ENCODE data around the gene TINAGL1. TPM values are rescaled to one million over a fixed set of nuclear protein-coding genes. Genes with fewer than 3 reads are reported as not detected.

Gene TINAGL1
- total RNA-seq, 6 donors from 2014 or later: 71.3 to 191 (median 120) TPM

DNA sequence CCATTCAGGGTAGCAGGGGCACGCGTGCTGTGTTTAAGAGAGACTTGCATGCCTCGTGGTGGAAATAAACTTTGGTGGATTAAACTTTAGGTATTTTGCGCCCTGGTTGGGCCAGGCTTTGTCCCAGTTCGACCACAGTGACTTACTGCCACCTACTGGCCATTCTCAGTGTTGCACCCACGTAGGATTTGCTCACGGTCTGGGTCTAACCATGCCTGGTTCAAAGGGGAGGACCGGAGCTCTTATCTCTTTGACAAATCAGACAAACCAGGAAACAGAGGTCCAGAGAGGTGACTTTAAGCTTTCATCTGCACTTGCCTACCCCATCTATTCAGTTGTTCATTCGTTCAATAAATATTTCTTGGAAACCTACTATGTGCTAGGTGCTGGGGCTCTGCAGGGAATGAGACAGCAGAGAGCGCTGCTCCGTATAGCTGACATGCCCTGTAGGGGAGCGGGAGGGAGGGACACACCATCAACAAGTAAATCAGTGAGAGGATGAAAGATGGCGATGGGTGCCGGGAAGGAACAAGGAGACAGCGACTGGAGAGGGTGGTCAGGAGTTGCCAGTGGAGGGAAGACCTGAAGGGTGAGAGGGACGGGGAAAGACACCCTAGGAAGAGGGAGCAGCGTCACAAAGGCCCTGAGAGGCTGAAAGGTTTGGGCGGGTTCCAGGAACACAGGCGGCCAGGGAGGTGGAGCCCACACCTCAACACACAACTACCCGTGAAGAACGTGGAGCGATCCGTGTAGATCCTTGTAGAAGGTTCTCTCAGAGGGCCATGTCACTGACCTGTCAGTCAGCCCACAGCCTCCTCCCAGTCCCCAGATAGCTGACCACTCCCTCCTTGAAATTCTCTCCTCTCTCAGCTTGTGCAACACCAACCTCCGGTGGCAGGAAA is 27.2 kb upstream of the TINAGL1 start:
- Histone ChIP-seq H3K4me1 (peaks cover 0 to 17% (median 13%) of the 10 kb centered on the region in 4 donors), H3K9me3 (no peaks in the 10 kb centered on the region), H3K4me3 (peak overlapping the region in 3 of 4 donors; percentile 20 to 32 (median 26)), H3K27me3 (no peaks in the 10 kb centered on the region), H3K36me3 (no peaks in the 10 kb centered on the region), H3K27ac (peak overlapping the region in 3 of 4 donors; percentile 4 to 35 (median 31))
- DNase-seq (peak in 1 of 2 donors; percentile 87), ATAC-seq (ENCODE audit: low FRiP score in 2 of 2) (peak; percentile 96 to 97)
- TF ChIP-seq POLR2A (IDR thresholded peaks at IDR 0.05) (peak in 1 of 4 donors; percentile 10), EP300 (IDR thresholded peaks at IDR 0.05) (no peak), POLR2AphosphoS5 (IDR thresholded peaks at IDR 0.05) (no peak)
- TF ChIP-seq, protein P1, sequence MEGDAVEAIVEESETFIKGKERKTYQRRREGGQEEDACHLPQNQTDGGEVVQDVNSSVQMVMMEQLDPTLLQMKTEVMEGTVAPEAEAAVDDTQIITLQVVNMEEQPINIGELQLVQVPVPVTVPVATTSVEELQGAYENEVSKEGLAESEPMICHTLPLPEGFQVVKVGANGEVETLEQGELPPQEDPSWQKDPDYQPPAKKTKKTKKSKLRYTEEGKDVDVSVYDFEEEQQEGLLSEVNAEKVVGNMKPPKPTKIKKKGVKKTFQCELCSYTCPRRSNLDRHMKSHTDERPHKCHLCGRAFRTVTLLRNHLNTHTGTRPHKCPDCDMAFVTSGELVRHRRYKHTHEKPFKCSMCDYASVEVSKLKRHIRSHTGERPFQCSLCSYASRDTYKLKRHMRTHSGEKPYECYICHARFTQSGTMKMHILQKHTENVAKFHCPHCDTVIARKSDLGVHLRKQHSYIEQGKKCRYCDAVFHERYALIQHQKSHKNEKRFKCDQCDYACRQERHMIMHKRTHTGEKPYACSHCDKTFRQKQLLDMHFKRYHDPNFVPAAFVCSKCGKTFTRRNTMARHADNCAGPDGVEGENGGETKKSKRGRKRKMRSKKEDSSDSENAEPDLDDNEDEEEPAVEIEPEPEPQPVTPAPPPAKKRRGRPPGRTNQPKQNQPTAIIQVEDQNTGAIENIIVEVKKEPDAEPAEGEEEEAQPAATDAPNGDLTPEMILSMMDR (IDR thresholded peaks at IDR 0.05): peak; percentile 92 to 97 (median 95)
- 7 to 8% methylated on average over 24 of the region's 24 CpGs for WGBS, 2 donors

DNA sequence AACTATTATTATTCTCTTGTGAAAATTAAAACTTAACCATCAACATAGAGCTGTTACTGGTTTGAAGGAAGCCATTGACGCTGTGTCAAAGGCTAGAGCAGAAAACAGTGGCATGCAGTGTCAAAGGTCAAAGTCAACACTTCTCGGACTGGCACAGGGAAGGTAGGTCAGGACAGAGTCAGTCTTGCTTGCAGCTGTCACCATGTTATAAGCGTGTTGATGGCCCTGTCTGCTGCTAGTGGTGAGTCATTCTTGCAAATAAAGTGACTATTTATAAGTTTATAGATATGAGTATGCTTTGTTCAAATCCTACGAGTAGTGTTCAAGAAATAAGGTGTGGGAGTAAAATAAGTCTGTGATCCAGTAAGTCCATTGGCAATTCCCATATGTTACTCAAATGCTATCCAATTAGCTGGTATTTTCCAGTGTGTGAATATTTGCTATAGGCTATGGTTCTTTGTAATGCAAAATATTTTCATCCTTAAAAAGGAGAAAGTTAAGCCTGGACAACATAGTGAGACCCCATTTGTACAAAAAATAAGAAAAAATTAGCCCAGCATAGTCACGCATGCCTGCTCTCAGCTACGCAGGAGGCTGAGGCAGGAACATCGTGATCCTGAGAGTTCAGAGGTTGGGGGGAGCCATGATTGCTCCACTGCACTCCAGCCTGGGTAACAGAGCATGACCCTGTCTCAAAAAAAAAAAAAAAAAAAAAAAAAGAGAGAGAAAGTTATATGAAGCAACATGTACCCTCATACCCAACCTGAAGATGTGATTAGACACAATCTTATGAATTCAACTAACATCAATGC is 26.3 kb upstream of the TINAGL1 start:
- 52 to 54% methylated on average over 7 of the region's 7 CpGs for WGBS, 2 donors
- Histone ChIP-seq H3K4me1 (peaks cover 0 to 17% (median 13%) of the 10 kb centered on the region in 4 donors), H3K27ac (peak overlapping the region in 2 of 4 donors; percentile 4 to 31), H3K4me3 (peak overlapping the region in 1 of 4 donors; percentile 26), H3K9me3 (no peaks in the 10 kb centered on the region), H3K27me3 (no peaks in the 10 kb centered on the region), H3K36me3 (no peaks in the 10 kb centered on the region)
- ATAC-seq (ENCODE audit: low FRiP score in 2 of 2): peak; percentile 25 to 40
- DNase-seq: no peak
- TF ChIP-seq EP300 (IDR thresholded peaks at IDR 0.05): no peak
- no peak for TF ChIP-seq POLR2AphosphoS5 (IDR thresholded peaks at IDR 0.05)
- no peak for TF ChIP-seq POLR2A (IDR thresholded peaks at IDR 0.05)
- TF ChIP-seq, protein P1 (IDR thresholded peaks at IDR 0.05): no peak

DNA sequence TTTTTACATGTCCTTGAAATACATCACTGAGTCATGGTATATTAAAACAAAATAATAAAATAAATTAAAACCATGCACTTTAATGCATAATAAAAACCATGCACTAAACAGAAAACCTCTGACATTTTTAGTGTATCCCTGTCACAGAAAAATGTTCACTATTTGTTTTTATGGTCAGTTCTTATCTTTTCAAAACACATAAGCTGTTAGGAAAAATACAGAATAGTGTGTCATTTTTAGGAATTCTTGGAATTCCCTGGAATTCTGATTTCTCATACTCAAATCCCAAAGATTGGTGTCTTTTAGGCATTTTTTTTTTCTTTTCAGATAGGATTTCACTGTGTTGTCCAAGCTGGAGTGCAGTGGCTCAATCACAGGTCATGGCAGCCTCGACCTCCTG is 25.1 kb upstream of the TINAGL1 start:
- no peak overlapping the region for H3K4me3 ChIP-seq
- no peaks in the 10 kb centered on the region for H3K36me3 ChIP-seq
- 90 to 94% methylated on average over 1 of the region's 1 CpG for WGBS, 2 donors
- peaks cover 0 to 17% (median 13%) of the 10 kb centered on the region in 4 donors for H3K4me1 ChIP-seq
- no peaks in the 10 kb centered on the region for H3K9me3 ChIP-seq
- H3K27me3 ChIP-seq: no peaks in the 10 kb centered on the region
- no peak for DNase-seq
- ATAC-seq (ENCODE audit: low FRiP score in 2 of 2): no peak
- no peak for TF ChIP-seq POLR2A (IDR thresholded peaks at IDR 0.05)
- TF ChIP-seq EP300 (IDR thresholded peaks at IDR 0.05): no peak
- TF ChIP-seq POLR2AphosphoS5 (IDR thresholded peaks at IDR 0.05): no peak
- TF ChIP-seq, protein P1 (IDR thresholded peaks at IDR 0.05): no peak
- H3K27ac ChIP-seq: no peak overlapping the region

GRCh38 chr1:31552489-31552888 is 23.8 kb upstream of the TINAGL1 start:
- ATAC-seq (ENCODE audit: low FRiP score in 2 of 2) (no peak), DNase-seq (no peak)
- Histone ChIP-seq H3K36me3 (no peaks in the 10 kb centered on the region), H3K27ac (no peak overlapping the region), H3K27me3 (no peaks in the 10 kb centered on the region), H3K4me1 (peaks cover 0 to 17% (median 13%) of the 10 kb centered on the region in 4 donors), H3K9me3 (no peaks in the 10 kb centered on the region), H3K4me3 (no peak overlapping the region)
- 91% methylated on average over 7 of the region's 7 CpGs for WGBS, 2 donors
- no peak for TF ChIP-seq POLR2A (IDR thresholded peaks at IDR 0.05)
- TF ChIP-seq, protein P1 (IDR thresholded peaks at IDR 0.05): no peak
- TF ChIP-seq POLR2AphosphoS5 (IDR thresholded peaks at IDR 0.05): no peak
- TF ChIP-seq EP300 (IDR thresholded peaks at IDR 0.05): no peak
